GM10266 (cell line): ENCODE data around the gene PCDHB11.
"Not testable (repeated sequence)": the region's sequence is repeated elsewhere in the genome, so short reads cannot be mapped to it uniquely, and the experiment has no call there.

Experiments
- DNase-seq: peaks from one replicate; pipeline ENCODE4 v3.0.0; 2012; ENCODE audit errors: extremely low spot score
- TF ChIP-seq, protein P1 (sequence below): IDR thresholded peaks from 2 replicates; pipeline ENCODE4 v1.5.1; 2012; ENCODE audit warnings: mild to moderate bottlenecking, low read depth; ENCODE audit not compliant: control insufficient read depth, insufficient read depth; ENCODE audit errors: missing control alignments

PCDHB11 gene

DNA sequence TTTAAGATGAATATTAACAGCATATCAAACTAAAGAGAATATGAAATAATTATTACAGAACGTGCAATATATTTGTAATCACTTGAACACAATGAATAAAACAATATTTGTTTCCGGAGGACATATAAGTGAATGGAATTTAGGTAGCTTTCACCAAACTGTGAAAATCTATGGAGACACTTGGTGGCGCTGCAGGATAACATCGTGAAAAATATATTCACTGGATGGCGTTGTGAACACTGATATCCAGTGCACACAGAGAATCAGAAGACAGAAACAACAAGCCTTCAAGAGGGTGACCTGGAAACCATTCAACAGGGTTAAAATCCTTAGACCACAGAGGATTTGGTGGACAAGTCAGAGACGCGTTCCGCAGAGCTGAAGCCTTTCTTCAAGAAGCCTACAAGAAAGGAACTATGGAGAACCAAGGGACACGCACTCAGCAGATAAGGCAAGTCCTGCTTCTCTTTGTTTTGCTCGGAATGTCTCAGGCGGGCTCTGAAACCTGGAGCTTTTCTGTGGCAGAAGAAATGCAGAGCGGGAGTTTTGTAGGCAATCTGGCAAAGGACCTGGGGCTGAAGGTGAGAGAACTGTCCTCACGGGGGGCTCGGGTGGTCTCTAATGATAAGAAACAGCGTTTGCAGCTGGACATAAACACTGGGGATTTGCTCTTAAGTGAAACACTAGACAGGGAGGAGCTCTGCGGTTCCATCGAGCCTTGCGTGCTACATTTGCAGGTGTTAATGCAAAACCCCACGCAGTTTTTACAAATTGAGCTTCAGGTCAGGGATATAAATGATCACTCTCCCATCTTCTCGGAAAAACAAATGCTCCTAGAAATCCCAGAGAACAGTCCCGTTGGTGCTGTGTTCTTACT lies at the start of gene PCDHB11:
Gene PCDHB11, plus strand, starts transcription at position 269 of the 877 bp plus-strand sequence. Its CDS starts 148 bp downstream, at position 417.
- TF ChIP-seq, protein P1, sequence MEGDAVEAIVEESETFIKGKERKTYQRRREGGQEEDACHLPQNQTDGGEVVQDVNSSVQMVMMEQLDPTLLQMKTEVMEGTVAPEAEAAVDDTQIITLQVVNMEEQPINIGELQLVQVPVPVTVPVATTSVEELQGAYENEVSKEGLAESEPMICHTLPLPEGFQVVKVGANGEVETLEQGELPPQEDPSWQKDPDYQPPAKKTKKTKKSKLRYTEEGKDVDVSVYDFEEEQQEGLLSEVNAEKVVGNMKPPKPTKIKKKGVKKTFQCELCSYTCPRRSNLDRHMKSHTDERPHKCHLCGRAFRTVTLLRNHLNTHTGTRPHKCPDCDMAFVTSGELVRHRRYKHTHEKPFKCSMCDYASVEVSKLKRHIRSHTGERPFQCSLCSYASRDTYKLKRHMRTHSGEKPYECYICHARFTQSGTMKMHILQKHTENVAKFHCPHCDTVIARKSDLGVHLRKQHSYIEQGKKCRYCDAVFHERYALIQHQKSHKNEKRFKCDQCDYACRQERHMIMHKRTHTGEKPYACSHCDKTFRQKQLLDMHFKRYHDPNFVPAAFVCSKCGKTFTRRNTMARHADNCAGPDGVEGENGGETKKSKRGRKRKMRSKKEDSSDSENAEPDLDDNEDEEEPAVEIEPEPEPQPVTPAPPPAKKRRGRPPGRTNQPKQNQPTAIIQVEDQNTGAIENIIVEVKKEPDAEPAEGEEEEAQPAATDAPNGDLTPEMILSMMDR: no peak
- no peak for DNase-seq

DNA sequence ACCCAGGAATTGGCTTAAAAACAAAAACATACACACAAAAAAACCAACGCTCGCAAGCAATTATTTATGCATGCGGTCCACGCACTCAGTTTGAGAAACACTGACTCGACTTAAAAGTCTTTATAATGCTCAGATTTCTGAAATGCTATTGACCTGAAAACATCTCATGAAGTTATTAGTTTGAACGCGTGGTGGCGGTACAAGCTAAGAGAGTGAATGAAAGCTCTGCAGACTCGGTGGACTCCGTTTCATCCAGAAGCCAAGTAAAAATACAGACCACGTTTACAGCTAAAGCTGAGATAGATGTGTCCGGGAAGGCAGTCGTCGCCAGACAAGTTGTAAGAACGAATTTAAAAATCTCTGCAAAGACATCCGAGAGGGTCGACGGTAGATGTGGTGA lies 49.6 kb upstream of the PCDHB11 start, which contains the start of gene PCDHB6:
Gene PCDHB6, plus strand, starts transcription at position 246 of the 400 bp plus-strand sequence. CDS start 201 bp downstream, outside the sequence.
- TF ChIP-seq, protein P1: no peak
- DNase-seq: no peak

DNA sequence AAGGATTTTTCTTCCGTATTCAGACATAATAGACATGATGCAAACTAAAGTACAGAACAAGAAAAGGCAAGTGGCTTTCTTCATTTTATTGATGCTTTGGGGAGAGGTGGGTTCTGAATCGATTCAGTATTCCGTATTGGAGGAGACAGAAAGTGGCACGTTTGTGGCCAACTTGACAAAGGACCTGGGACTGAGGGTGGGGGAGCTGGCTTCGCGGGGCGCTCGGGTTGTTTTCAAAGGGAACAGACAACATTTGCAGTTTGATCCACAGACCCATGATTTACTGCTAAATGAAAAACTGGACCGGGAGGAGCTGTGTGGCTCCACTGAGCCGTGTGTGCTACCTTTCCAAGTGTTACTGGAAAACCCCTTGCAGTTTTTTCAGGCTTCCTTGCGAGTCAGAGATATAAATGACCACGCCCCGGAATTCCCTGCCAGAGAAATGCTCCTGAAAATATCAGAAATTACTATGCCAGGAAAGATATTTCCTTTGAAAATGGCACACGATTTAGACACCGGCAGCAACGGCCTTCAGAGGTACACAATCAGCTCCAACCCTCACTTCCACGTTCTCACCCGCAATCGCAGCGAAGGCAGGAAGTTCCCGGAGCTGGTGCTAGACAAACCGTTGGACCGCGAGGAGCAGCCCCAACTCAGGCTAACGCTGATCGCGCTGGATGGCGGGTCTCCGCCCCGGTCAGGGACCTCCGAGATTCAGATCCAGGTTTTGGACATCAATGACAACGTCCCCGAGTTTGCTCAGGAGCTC lies 49.0 kb upstream of the PCDHB11 start:
- TF ChIP-seq, protein P1: no peak
- DNase-seq: no peak

DNA sequence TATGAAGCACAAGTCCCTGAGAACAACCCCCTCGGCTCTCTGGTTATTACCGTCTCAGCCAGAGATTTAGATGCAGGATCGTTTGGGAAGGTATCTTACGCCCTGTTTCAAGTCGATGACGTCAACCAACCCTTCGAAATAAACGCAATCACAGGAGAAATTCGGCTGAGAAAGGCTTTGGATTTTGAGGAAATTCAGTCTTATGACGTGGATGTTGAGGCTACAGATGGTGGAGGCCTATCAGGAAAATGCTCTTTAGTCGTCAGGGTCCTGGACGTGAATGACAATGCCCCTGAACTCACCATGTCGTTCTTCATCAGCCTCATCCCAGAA lies 48.5 kb upstream of the PCDHB11 start:
- TF ChIP-seq, protein P1: no peak
- DNase-seq: no peak

DNA sequence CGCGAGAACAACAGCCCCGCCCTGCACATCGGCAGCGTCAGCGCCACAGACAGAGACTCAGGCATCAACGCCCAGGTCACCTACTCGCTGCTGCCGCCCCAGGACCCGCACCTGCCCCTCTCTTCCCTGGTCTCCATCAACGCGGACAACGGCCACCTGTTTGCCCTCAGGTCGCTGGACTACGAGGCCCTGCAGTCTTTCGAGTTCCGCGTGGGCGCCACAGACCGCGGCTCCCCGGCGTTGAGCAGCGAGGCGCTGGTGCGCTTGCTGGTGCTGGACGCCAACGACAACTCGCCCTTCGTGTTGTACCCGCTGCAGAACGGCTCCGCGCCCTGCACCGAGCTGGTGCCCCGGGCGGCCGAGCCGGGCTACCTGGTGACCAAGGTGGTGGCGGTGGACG lies 47.8 kb upstream of the PCDHB11 start:
- not testable (repeated sequence) for DNase-seq

DNA sequence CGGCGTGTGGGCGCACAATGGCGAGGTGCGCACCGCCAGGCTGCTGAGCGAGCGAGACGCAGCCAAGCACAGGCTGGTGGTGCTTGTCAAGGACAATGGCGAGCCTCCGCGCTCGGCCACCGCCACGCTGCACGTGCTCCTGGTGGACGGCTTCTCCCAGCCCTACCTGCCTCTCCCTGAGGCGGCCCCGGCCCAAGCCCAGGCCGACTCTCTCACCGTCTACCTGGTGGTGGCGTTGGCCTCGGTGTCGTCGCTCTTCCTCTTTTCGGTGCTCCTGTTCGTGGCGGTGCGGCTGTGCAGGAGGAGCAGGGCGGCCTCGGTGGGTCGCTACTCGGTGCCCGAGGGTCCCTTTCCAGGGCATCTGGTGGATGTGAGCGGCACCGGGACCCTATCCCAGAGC lies 47.3 kb upstream of the PCDHB11 start:
- not testable (repeated sequence) for DNase-seq

DNA sequence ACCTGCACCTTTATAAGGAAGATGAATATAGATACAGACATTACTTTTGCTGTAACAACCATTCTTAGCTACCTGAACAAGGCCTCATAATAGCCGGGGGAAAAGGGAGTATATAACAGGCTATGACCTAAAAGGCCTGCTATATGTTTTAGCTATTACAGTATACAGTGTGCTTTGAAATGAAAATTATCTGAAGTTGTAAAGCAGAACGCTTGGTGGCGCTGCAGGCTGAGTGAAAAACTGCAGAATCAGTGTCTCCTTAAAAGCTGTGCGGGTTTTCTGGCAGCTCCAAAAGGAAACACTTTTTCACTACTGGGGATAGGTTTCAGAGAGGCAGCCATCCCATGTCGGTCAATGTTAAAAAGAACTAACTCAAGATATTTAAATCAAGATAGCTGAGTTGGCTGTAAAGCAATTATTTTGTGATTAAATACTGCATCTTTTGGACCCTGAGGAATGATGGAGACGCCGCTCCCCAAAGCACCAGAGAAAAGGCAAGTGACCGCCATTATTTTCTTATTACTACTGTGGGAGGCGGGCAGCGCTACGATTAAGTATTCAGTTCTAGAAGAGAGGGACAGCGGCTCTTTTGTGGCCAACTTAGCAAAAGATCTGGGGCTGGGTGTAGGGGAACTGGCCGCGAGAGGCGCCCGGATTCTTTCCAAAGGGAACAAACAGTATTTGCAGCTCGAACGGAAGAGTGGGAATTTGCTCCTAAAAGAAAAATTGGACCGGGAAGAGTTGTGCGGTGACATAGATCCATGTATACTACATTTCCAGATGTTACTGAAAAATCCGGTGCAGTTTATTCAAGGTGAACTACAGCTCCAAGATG lies 43.7 kb upstream of the PCDHB11 start:
- TF ChIP-seq, protein P1: no peak
- DNase-seq: no peak

DNA sequence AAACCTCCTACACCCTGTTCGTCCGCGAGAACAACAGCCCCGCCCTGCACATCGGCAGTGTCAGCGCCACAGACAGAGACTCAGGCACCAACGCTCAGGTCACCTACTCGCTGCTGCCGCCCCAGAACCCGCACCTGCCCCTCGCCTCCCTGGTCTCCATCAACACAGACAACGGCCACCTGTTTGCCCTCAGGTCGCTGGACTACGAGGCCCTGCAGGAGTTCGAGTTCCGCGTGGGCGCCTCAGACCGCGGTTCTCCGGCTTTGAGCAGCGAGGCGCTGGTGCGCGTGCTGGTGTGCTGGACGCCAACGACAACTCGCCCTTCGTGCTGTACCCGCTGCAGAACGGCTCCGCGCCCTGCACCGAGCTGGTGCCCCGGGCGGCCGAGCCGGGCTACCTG lies 42.1 kb upstream of the PCDHB11 start:
- not testable (repeated sequence) for DNase-seq

DNA sequence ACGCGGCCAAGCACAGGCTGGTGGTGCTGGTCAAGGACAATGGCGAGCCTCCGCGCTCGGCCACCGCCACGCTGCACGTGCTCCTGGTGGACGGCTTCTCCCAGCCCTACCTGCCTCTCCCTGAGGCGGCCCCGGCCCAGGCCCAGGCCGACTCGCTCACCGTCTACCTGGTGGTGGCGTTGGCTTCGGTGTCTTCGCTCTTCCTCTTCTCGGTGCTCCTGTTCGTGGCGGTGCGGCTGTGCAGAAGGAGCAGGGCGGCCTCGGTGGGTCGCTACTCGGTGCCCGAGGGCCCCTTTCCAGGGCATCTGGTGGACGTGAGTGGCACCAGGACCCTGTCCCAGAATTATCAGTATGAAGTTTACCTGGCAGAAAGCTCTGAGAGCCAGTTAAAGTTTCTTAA lies 41.5 kb upstream of the PCDHB11 start:
- not testable (repeated sequence) for DNase-seq
